IMR-90 (cell line): ENCODE data around the gene AP3D1.

Experiments used
- CHD1 ChIP-seq: IDR thresholded peaks from 2 replicates; pipeline ENCODE4 v1.6.1; 2012; ENCODE audit warnings: low read depth, low read length, improper control_type of control experiment
- CTCF ChIP-seq: conservative IDR thresholded peaks from 2 replicates; pipeline ENCODE4 v1.5.1; 2012; ENCODE audit warnings: mild to moderate bottlenecking, low read depth, low read length, improper control_type of control experiment
- NFE2L2 ChIP-seq: fragments of 150-350 bp; IDR thresholded peaks from 2 replicates; pipeline ENCODE4 v1.6.1; 2016; ENCODE audit warnings: low read depth, mild to moderate bottlenecking, low read length
- POLR2A ChIP-seq: IDR thresholded peaks from 2 replicates; pipeline ENCODE4 v1.6.1; 2012; ENCODE audit warnings: mild to moderate bottlenecking, low read depth, low read length
- RAD21 ChIP-seq: IDR thresholded peaks from 2 replicates; pipeline ENCODE4 v1.6.1; 2012; ENCODE audit warnings: low read length, improper control_type of control experiment

- TF ChIP-seq CTCF: no peak
- TF ChIP-seq POLR2A: no peak
- no peak for TF ChIP-seq CHD1
- no peak for TF ChIP-seq RAD21
- TF ChIP-seq NFE2L2: no peak
Observed at GRCh38 chr19:2185734-2186070, 34.3 kb upstream of the AP3D1 start.
